DLD1 (cell line): Measurements from ENCODE around the gene PDZD2.
"Not testable (repeated sequence)": the region's sequence is repeated elsewhere in the genome, so short reads cannot be mapped to it uniquely, and the experiment has no call there.

ENCODE experiments used
- in situ Hi-C: cut with HindIII; loops from 2 replicates; pipeline ENCODE4 v1.10.0; 2017; ENCODE audit warnings: low sequenced_read_pairs

Gene PDZD2

GRCh38 chr5:32027093-32027716 lies 388.3 kb downstream of the PDZD2 start:
- in situ Hi-C loops = no loop called here

- in situ Hi-C loops = no loop called here
Measured at GRCh38 chr5:32027717-32028458, 389.0 kb downstream of the PDZD2 start.

GRCh38 chr5:32029261-32029660 lies 390.3 kb downstream of the PDZD2 start:
- in situ Hi-C loops = no loop called here

GRCh38 chr5:32029781-32030180 lies 390.9 kb downstream of the PDZD2 start:
- in situ Hi-C loops = no loop called here

GRCh38 chr5:32030222-32030621 lies 391.3 kb downstream of the PDZD2 start:
- in situ Hi-C loops = no loop called here

- in situ Hi-C loops = no loop called here
Measured at GRCh38 chr5:32030686-32031085, 391.8 kb downstream of the PDZD2 start.

- in situ Hi-C loops = no loop called here
Measured at GRCh38 chr5:32031089-32031488, 392.2 kb downstream of the PDZD2 start.

GRCh38 chr5:32038523-32038922 lies 399.6 kb downstream of the PDZD2 start:
- in situ Hi-C loops = no loop called here

- in situ Hi-C loops = not testable (repeated sequence)
Measured at GRCh38 chr5:32039133-32039532, 400.2 kb downstream of the PDZD2 start.

GRCh38 chr5:32039601-32040000 lies 400.7 kb downstream of the PDZD2 start:
- in situ Hi-C loops = not testable (repeated sequence)

- in situ Hi-C loops = not testable (repeated sequence)
Measured at GRCh38 chr5:32040181-32040695, 401.3 kb downstream of the PDZD2 start.

- in situ Hi-C loops = no loop called here
Measured at GRCh38 chr5:32042551-32042961, 403.6 kb downstream of the PDZD2 start.

GRCh38 chr5:32043105-32043504 lies 404.2 kb downstream of the PDZD2 start:
- in situ Hi-C loops = no loop called here

- in situ Hi-C loops = no loop called here
Measured at GRCh38 chr5:32044434-32044833, 405.5 kb downstream of the PDZD2 start.

- in situ Hi-C loops = no loop called here
Measured at GRCh38 chr5:32044939-32045338, 406.0 kb downstream of the PDZD2 start.

- in situ Hi-C loops = no loop called here
Measured at GRCh38 chr5:32047056-32047455, 408.1 kb downstream of the PDZD2 start.

- in situ Hi-C loops = no loop called here
Measured at GRCh38 chr5:32051796-32052195, 412.9 kb downstream of the PDZD2 start.

- in situ Hi-C loops = loop anchor here (5.0 kb wide), 2 partner anchors 41 to 119 kb away; no protein-coding TSS in a partner anchor
Measured at GRCh38 chr5:32055891-32056866, 417.2 kb downstream of the PDZD2 start.

- in situ Hi-C loops = loop anchor here (5.0 kb wide), 2 partner anchors 40 to 120 kb away; no protein-coding TSS in a partner anchor
Measured at GRCh38 chr5:32057187-32058096, 418.5 kb downstream of the PDZD2 start.

GRCh38 chr5:32058101-32058500 lies 419.2 kb downstream of the PDZD2 start:
- in situ Hi-C loops = loop anchor here (5.0 kb wide), 2 partner anchors 39 to 121 kb away; no protein-coding TSS in a partner anchor
